IPS DF 4.7 (cell line): Measurements from ENCODE around the gene ABI1.

ENCODE experiments used
- DNase-seq: peaks from one replicate; pipeline ENCODE4 v3.0.0-alpha.2; 2013; ENCODE audit warnings: low spot score; ENCODE audit errors: extremely low read depth

The ABI1 gene

DNA sequence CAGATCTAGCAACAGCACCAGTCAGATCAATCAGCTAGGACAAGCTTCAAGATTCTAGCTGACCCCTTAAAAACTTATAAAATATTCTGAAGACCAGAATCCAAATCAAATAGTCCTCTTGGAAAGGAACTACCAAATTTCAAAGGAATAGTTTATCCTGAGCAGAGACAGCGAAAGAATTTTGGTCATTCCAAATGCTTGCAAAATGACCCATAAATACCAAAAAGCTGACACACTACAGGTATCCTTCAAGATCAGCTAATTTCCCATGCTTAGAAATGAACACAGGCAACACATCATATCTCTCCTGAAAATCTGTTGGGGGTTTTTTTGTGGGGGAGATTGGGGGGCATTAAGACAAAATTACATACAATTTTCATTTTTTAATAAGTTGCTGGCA lies 84.5 kb downstream of the ABI1 start:
- DNase-seq, result no peak

DNA sequence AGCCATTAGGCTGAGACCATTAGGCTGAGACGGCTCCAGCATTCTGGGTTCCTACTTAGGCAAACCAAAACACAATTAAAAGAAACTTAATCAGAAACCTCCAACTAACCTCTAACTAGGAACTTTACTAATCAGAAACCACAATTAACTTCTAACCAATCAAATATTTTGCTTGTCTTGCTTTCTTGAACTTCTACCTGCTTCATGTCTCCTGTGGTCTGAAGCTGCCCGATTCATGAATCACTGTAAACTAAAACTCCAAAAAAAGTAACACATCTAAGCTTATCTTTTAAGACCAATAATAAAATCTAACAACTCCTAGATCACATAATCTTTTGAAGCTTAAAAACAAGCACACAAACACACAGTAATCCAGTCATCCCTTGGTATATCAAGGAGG lies 87.1 kb downstream of the ABI1 start:
- no peak for DNase-seq

DNA sequence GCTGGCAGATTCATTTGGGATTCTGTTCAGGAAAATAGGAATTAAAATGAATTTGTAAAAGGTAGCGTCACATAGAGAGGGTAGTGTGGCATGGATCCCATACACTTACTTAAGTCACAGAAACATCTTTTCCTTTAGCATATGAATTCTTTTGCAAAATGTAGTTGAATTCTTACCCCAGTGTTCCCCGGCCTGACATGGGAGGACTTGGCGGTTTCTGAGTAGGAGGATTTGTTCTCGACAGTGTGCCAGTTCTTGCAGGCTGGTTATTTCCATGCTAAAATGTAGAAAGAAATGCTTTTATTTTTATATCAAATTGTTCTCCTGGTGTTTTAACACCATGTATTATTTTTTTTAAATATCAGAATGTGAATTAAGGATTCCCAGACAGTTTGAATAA lies 90.7 kb downstream of the ABI1 start:
- DNase-seq, result no peak

DNA sequence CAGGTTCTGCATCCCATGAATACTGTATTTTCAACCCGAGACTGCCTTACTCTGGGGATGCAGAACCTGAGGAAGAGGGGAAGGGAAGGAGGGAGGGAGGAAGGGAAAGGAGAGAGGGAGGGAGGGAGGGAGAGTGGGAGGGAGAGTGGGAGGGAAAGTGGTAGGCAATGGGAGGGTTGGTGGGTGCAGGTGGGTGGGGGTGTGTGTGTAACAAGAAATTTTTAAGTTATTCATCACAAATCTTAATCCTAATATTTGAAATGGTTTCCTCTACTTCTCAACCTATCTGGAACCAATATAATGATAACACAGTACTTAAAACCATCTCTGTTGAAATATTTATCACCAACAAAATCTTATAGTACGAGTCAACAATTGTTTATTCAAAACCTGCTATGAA lies 95.2 kb downstream of the ABI1 start:
- DNase-seq, result no peak

DNA sequence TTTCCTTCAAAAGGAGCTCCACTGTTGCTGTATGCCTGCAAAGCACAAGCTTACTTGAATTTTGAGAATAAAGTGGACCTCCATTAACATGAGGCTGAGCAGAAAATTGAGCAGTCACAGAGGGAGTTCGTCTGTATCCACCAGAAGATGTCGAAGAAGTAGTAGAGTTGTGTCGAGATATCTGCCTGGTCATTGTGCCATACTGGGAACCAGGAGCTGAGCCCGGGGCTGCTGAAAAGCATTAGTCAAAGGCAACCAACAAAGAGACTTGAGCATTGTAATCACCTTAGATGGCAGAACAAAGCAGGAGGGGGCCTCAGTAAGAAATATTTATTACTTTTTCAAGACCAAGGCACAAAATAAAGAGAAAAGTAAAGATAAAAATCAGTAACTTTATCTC lies 101.8 kb downstream of the ABI1 start:
- no peak for DNase-seq

DNA sequence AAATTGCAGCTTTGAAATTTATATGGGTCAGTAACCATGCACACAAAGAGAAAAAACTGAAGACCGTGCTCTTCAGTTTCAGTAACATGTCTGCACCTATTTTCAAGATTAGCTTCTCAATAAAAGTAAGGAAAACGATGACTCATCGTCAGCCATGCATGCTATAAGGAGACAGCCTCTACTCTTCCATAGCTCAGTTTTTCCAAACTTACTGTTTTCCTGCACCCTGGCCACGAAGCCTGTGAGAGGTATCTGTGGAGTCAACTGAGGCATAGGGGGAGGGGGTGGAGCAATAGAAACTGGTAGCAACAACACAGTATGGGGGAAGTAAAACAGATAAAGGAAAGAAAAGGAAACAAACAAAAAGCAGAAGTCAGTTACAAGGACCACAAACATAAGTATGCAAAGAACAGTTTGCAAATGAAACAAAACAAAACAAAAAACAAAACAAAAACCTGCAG lies 105.3 kb downstream of the ABI1 start:
- peak; percentile 7 for DNase-seq

DNA sequence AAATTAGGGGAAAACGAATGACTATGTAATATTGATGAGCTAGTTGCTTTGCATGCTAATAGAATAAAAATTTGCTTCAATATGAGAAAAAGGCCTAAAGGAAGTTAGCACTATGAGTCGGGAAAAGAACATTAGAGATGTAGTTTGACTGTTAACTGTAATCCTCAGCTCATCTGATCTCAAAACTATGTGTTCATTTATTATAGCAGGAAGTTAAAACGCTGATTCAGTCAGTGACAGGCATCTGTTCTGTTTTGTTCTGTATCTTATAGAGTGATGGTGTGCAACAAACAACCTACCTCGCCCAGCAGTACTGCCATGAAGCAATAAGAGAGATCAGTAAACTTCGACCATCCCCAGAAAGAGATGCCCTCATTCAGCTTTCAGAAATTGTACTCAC lies 114.7 kb downstream of the ABI1 start:
- DNase-seq, result no peak

DNA sequence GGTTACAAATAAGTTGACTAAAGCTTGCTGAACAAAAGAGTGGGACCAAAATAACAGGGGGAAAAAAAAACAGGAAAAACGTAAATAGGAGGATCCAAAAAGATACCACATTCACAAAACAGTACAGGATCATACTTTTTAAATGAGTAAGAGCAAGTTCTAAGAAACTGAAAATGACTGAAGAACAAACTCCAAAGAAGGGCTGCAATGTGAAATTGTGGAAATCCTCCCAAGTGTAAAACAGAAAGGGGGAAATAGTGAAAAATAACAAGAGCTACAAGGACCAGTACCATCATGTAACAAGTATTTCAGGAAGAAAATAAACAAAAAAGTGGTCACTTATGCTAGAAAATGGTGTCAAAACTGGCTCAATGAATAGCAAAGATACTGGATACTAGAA lies 116.9 kb downstream of the ABI1 start:
- DNase-seq, result no peak

DNA sequence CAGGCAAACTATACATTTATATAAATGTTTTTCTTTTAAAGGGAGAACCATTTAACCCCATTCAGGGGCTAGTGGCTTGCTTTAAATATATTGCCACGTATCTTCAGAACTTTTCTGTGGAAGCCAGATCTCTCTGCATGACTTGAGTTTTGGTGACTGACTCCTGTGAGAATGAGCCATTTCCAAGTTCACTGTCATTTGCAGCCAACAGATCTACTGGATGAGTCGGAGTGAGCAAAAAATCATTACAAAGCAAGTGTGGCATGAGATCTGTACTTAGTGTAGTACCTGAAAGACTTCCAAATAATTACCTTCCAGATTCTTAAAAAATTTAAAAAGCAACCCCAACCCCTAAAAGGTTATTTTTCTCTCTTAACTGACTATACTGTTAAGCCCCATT lies 117.7 kb downstream of the ABI1 start:
- no peak for DNase-seq

DNA sequence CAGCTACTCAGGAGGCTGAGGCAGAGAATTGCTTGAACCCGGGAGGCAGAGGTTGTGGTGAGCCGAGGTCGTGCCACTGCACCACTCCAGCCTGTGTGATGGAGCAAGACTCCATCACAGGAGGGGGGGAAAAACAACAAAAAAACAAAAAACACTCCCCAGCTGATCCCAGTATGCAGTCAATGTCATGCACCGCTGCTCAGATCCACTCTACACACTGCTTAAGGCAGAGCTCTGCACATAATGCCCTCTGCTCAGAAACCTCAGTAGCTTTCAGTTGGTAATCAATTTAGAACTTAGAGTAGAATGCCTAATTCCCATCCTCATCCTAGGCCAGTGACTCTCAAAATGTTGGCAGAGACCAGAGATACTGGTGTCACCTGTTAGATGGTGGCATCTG lies 119.4 kb downstream of the ABI1 start:
- no peak for DNase-seq

DNA sequence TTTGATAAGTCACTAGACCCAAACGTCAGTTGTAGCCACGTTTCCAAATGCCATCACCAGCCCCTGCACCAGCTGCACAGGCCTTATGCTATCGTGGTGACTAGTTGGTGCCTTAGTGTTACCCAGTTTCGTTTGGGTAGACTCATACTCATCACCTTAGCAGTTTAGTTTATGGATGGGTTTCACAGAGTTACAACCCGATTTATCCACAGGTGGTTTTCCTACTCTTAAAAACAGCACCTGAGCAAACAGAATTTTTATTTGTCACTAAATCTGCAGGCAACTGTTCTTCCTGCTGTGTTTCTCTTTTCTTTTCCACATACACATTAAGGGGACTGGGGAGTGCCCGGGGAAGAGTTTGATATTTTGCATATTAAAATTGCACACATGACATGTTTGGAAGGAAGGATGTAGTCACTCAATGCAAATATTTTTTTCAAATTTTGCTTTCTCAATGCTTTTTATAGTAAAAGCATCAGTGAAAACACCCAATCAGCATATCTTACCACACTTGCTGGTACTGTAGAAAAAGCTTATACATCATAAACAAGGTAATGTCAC lies 121.6 kb downstream of the ABI1 start:
- no peak for DNase-seq

DNA sequence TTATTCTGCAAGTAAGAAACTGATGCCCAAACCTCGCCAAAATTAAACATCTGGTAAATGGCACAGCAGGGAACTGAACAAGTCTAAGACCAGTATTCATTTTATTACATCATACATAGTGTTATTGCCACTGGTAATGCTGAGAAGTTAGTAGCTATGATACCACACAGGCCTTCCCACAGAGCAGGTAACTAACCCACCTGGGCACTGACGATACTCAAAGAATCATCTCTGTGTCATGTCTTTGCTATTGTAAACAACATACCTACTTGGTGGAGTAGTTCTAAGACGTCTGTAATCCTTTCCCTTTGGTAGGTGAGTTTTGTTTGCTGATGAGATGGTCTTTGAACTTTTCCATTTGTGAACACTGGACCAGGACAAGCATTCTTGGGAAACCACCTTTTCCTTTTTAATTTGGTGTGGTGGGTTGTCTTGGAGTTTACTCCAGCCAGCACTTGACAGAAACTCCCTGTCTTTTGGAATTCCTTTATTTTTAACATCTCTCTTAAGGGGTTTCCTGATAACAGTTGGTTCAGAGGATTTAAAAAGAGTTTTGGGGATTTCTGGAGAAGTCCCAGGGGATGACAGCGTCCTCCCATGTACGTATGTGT lies 122.4 kb downstream of the ABI1 start:
- no peak for DNase-seq

DNA sequence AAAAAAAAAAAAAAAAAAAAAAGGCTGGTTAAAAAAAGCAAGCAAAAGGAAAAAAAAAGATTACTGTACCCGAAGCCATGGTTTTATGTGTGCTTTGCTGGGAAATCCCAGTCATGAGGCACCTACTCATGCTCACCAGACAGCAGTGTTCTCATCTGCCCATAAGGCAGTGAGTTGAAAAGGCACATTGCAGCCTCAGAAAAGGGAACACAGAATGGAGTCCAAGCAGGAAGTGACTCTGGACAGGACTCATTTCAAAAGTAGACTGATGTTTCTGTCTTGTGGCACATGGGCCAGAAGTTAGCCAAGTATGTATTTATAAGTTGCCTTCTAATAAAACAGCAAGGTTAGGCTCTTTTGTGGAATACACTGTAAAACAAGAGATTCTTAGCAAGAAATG lies 123.0 kb downstream of the ABI1 start:
- no peak for DNase-seq

DNA sequence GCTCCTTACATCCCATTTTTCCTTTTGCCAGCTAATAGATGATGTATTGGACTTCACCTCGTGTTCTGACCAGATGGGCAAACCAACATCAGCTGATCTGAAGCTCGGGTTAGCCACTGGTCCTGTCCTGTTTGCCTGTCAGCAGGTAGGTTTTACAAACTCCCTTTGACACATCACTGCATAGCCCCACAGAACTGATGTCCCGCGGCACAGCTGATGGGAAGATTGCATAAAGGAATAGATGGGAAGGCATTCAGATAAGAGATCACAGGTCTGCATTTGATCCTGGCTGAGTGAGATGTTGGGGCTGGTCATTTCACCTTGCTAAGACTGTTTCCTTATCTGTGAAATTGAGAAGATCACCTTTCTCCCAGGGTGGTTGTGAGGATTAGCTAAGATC lies 125.3 kb downstream of the ABI1 start:
- no peak for DNase-seq

DNA sequence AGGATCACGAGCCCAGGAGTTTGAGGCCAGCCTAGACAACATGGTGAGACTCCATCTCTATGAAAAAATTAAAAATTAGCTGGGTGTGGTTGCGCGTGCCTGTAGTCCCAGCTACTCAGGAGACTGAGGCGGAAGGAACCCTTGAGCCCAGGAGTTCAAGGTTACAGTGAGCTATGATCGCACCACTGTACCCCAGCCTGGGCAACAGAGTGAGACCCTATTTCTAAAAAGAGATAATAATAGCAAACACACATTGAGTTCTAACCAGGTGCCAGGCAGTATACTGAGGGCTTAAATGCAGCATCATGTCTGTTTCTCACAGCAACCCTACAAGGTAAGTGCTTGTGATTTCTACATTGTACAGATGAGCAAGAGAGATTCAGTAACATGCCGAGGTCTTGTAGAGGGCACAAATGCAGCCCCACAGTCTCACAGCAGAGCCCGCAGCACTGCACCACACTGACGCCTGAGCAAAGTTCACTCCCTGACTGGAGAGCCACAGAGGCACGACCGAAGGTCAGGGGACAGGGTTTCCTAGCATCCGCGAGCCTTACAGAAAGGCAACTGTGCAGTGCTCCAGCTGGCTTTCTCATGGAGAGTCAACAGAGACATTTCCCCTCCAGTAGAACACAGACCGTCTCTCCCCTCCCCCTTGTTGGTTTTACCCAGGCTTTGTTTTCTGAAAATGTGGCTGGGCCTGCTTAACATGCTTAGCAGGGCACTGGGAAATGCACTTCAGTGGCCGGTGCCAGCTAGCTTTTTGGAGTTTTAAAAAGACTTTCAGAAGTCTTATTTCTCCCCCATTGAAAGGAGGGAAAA lies 126.8 kb downstream of the ABI1 start:
- DNase-seq, result no peak

DNA sequence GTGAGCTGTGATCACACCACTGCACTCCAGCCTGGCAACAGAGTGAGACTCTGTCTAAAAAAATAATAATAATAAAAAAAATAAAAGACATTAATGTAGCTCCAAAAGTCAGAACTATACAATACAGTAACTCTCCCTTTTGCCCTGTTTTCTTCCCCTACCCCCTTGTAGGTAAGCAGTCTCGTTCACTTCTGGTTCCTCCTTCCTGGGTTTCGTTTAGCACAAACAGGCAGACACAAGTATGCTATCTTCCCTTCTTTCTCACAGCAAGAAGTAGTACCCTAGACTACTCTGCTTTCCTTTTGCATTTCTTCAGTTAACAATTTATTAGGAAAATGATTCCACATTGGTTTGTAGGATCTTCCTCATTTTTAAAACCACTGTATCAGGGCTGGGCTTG lies 130.2 kb downstream of the ABI1 start:
- DNase-seq, result no peak

DNA sequence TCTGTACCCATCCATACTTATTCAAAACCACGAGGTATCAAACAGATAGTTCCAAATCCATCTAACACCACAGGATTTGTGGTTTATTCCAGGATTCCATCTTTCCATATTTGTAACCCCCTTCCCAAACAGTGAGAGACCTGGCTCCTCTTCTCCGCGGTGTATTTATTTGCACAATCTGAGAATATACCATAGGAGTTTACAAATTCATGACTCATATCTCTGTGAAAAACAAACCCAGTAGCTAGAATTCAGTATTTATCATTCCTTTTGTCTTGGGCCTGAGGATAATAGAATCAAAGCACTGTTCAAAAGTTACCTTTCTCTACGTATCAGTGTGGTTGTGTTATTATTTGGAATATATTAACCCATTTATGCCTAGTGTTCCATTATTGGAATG lies 131.4 kb downstream of the ABI1 start:
- no peak for DNase-seq

DNA sequence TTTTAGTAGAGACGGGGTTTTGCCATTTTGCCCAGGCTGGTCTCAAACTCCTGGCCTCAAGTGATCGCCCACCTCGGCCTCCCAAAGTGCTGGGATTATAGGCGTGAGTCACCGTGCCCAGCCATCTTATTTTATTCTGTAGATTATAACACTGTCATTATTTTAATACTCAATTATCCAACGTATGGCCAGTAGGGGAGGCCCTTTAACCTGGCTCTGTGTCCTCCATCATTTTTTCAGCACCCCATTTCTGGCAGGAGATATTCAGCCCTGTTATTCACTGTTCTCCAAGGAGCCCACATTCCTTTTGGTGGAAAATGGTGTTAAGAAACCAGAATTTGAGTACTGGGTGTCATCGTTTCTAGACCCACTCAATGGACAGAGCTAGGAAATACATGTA lies 131.8 kb downstream of the ABI1 start:
- no peak for DNase-seq

DNA sequence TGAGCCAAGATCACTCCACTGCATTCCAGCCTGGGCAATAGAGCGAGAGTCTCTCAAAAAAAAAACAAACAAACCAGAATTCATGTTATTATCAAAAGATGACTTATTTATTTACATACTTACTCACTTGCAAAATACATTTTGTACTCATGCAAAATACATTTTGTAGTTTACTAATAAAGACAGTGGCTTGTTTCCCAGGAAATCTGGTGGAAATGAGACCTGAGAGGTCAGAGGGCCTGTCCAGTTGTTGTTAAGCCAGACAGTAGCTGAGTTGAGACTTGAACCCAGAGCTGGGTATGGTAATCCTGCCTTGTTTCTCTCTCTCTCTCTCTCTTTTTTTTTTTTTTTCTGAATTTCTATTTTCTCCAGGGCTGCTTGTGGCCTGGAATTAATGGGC lies 133.8 kb downstream of the ABI1 start:
- DNase-seq, result no peak

DNA sequence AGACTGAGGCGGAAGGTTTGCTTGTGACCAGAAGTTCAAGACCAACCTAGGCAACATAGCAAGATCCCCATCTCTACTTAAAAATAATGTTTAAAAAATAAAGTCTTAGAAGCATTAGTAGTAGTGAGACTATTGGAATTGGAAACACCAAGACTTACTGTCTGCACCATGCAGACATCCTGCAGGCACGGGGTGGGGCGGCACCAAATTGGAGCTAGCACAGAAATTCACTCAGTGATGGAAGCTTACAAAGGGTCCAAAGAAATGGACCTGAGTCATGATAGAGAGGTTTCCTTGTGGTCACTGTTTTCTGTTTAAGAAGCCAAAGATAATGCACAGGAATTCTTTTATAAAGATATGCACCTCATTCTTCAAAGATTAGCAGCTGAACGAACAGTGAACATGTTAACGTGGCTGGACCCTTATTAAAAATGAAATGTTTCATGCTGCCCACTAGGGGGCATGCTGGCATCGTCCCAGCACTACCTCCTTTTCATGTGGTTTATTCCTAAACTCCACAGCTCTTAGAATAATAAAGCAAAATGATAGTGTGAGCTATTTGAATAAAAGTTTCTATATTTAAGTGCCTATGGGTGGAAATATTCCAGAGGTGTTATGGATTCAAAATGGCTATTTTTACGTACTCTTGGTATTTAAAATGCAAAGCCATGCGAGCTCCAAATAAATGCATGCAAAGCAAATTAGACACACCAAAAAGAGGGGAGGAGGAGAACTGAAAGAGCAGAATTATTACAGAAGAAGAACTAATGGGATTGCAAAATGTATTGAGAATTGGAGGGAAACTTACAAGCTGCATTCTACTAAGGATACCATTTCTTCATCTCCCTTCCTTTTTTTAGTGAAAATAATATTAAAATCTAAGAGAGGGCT lies 134.7 kb downstream of the ABI1 start:
- no peak for DNase-seq

DNA sequence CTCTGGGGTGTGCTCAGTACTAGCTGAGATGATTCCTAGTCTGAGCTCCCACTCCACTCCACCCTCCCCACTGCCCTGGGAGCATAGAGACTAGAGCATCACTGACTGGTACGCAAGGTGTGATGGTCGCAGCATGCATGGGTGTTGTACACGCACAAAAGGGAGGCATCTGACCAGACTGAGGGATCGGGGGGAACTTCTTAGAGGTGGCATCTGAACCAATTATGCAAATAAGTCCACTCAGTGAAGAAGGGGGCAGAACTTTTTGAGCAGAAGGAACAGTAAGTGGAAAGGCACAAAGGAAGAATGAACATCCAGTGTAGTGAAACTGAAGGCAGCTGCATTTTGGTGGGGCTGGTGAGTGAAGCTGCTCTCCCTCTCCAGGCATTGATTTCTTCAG lies 137.7 kb downstream of the ABI1 start:
- DNase-seq, result no peak

DNA sequence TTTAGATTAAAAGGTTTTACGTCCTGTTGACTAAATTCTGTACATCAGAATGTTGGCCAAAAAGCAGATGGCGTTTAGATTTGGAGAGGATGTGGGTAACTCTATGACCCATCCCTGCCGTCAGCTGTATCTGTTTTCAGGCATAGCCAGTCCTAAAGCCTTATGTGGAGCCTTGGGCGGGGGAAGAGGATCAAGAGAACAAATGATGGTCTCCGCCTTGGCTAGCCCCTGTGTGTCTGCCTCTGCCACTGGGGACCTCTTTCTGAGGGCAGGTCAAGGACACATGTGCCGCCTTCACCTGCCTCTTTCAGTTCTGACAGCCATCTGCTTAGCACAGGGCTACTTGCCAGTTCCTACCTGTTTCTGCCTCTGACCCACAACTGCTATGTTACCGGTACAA lies 139.2 kb downstream of the ABI1 start:
- no peak for DNase-seq
